GM12891 (cell line): ENCODE results near the gene HS1BP3.

Source experiments
- POLR2A ChIP-seq: IDR thresholded peaks from 2 replicates; pipeline ENCODE4 v1.6.1; 2011; ENCODE audit warnings: low read depth, low read length, control low read depth
- POLR2AphosphoS5 ChIP-seq: IDR thresholded peaks from 2 replicates; pipeline ENCODE4 v1.6.1; 2011; ENCODE audit warnings: low read depth, low read length, control low read depth

DNA sequence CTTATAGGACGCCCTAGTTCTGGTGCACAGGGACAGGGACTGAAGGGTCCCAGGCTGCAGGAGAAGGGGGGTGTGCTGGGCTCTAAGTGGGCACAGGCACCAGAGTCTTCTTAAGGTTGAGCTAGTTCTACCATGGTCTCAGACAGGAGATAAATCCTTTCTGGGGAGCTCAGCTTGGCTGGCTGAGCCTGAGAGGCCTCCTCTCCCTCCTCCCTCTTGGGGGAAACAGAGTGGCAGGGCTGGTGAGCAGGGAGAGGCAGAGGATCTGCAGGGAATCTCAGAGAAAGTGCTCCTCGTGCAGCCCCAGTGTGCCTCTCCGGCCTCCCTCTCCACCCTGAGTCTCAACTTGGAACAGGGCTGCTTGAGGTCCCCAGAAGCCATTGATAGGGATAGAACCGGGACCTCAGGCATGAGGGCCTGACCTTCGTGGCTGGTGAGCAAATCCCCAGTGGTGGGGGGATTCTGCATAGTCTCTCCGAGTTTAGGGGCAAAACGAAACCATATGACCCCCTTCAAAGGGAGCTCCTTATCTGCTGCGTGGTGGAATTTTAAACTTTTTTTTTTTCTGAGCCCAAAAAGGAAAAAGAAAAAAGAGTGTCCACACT is 18.1 kb upstream of the HS1BP3 start:
- TF ChIP-seq POLR2A (no peak), POLR2AphosphoS5 (no peak)
